H9 (cell line): ENCODE data around the gene MLLT6. TPM values are rescaled to one million over a fixed set of nuclear protein-coding genes. Genes with fewer than 3 reads are reported as not detected.

ENCODE experiments used
- DNase-seq: peaks from one replicate; pipeline ENCODE4 v3.0.0-alpha.2; 2017
- H2AFZ ChIP-seq: one replicate; pipeline ENCODE4 v1.6.1; 2013; ENCODE audit warnings: mild to moderate bottlenecking, low read length, control low read depth, moderate library complexity
- H2AK5ac ChIP-seq: 2 replicates; pipeline ENCODE4 v1.6.1; 2013; ENCODE audit warnings: low read length, control low read depth, mixed read lengths; ENCODE audit not compliant: insufficient read length
- H2BK120ac ChIP-seq: one replicate; pipeline ENCODE4 v1.6.1; 2013; ENCODE audit warnings: low read depth, mild to moderate bottlenecking, low read length, control low read depth, inconsistent platforms; ENCODE audit not compliant: poor library complexity, severe bottlenecking
- H2BK12ac ChIP-seq: 2 replicates; pipeline ENCODE4 v1.6.1; 2013; ENCODE audit warnings: low read length, control low read depth, mixed read lengths, low read depth; ENCODE audit not compliant: insufficient read length
- H2BK15ac ChIP-seq: 2 replicates; pipeline ENCODE4 v1.6.1; 2013; ENCODE audit warnings: low read depth, low read length, control low read depth
- H2BK20ac ChIP-seq: one replicate; pipeline ENCODE4 v1.6.1; 2013; ENCODE audit warnings: low read depth, mild to moderate bottlenecking, low read length, control low read depth, inconsistent platforms; ENCODE audit not compliant: poor library complexity, severe bottlenecking
- H2BK5ac ChIP-seq: 2 replicates; pipeline ENCODE4 v1.6.1; 2013; ENCODE audit warnings: low read length, control low read depth, mixed read lengths; ENCODE audit not compliant: insufficient read length
- H3K14ac ChIP-seq: 2 replicates; pipeline ENCODE4 v1.6.1; 2013; ENCODE audit warnings: low read length, control low read depth; ENCODE audit not compliant: insufficient read depth
- H3K18ac ChIP-seq: 2 replicates; pipeline ENCODE4 v1.6.1; 2013; ENCODE audit warnings: low read depth, mild to moderate bottlenecking, mixed read lengths, low read length, control low read depth; ENCODE audit not compliant: insufficient read length
- H3K23ac ChIP-seq: 2 replicates; pipeline ENCODE4 v1.6.1; 2013; ENCODE audit warnings: low read length, control low read depth, mixed read lengths, low read depth; ENCODE audit not compliant: insufficient read length
- H3K23me2 ChIP-seq: 2 replicates; pipeline ENCODE4 v1.6.1; 2013; ENCODE audit warnings: low read depth, mild to moderate bottlenecking, mixed read lengths, low read length, control low read depth; ENCODE audit not compliant: insufficient read length, poor library complexity, severe bottlenecking
- H3K27ac ChIP-seq: 2 replicates; pipeline ENCODE4 v1.5.1; 2013; ENCODE audit warnings: low read length, control low read depth, mixed read lengths, low read depth; ENCODE audit not compliant: insufficient read length
- H3K27me3 ChIP-seq: 2 replicates; pipeline ENCODE4 v1.6.1; 2013; ENCODE audit warnings: low read length, control low read depth, inconsistent platforms; ENCODE audit not compliant: insufficient read depth
- H3K4ac ChIP-seq: 2 replicates; pipeline ENCODE4 v1.6.1; 2013; ENCODE audit warnings: low read depth, mild to moderate bottlenecking, control low read depth, inconsistent platforms, low read length, moderate library complexity
- H3K4me1 ChIP-seq: 2 replicates; pipeline ENCODE4 v1.6.1; 2013; ENCODE audit warnings: low read length, control low read depth, inconsistent platforms; ENCODE audit not compliant: insufficient read depth
- H3K4me2 ChIP-seq: 2 replicates; pipeline ENCODE4 v1.6.1; 2013; ENCODE audit warnings: low read length, control low read depth, mixed read lengths; ENCODE audit not compliant: insufficient read length, insufficient read depth
- H3K56ac ChIP-seq: 2 replicates; pipeline ENCODE4 v1.6.1; 2013; ENCODE audit warnings: low read depth, mild to moderate bottlenecking, mixed read lengths, low read length, control low read depth; ENCODE audit not compliant: insufficient read length
- H3K79me1 ChIP-seq: 2 replicates; pipeline ENCODE4 v1.6.1; 2013; ENCODE audit warnings: low read depth, mild to moderate bottlenecking, moderate library complexity, low read length, control low read depth, inconsistent platforms; ENCODE audit not compliant: insufficient read depth, poor library complexity, severe bottlenecking
- H3K79me2 ChIP-seq: 2 replicates; pipeline ENCODE4 v1.6.1; 2013; ENCODE audit warnings: low read length, control low read depth, inconsistent platforms; ENCODE audit not compliant: insufficient read depth
- H3K9ac ChIP-seq: 2 replicates; pipeline ENCODE4 v1.6.1; 2013; ENCODE audit warnings: low read length, control low read depth, mixed read lengths; ENCODE audit not compliant: insufficient read length; ENCODE audit errors: extremely low read depth
- H3K9me3 ChIP-seq: one replicate; pipeline ENCODE4 v1.6.1; 2013; ENCODE audit warnings: low read depth, low read length, inconsistent platforms; ENCODE audit not compliant: control insufficient read depth
- H3T11ph ChIP-seq: one replicate; pipeline ENCODE4 v1.6.1; 2013; ENCODE audit warnings: mild to moderate bottlenecking, low read length, control low read depth, inconsistent platforms
- H4K20me1 ChIP-seq: one replicate; pipeline ENCODE4 v1.6.1; 2013; ENCODE audit not compliant: control insufficient read depth, insufficient read length, insufficient read depth
- H4K5ac ChIP-seq: 2 replicates; pipeline ENCODE4 v1.6.1; 2013; ENCODE audit warnings: low read depth, mild to moderate bottlenecking, mixed read lengths, low read length, control low read depth; ENCODE audit not compliant: insufficient read length
- H4K8ac ChIP-seq: replicated peaks from 2 replicates; pipeline ENCODE4 v1.6.1; 2013; ENCODE audit warnings: low read length, control low read depth, mixed read lengths, low read depth; ENCODE audit not compliant: insufficient read length
- H4K91ac ChIP-seq: 2 replicates; pipeline ENCODE4 v1.6.1; 2013; ENCODE audit warnings: low read depth, mild to moderate bottlenecking, moderate library complexity, mixed read lengths, low read length, control low read depth; ENCODE audit not compliant: insufficient read length
- H3K27ac Mint-ChIP-seq, 3 experiments: 2 replicates in 2 of 3; 3 replicates in 1 of 3; pipeline ENCODE4 v1.8.0; 2020 to 2021; ENCODE audit warnings: mixed read lengths in 3 of 3, mild to moderate bottlenecking in 1 of 3, moderate library complexity in 1 of 3
- H3K27me3 Mint-ChIP-seq: 2 replicates; pipeline ENCODE4 v1.8.0; 2021; ENCODE audit warnings: low read depth, mild to moderate bottlenecking, moderate library complexity, mixed read lengths
- H3K36me3 Mint-ChIP-seq, 3 experiments: 2 replicates in 2 of 3; 3 replicates in 1 of 3; pipeline ENCODE4 v1.8.0; 2020 to 2021; ENCODE audit warnings: low read depth in 3 of 3, mixed read lengths in 3 of 3; ENCODE audit not compliant: insufficient read depth in 1 of 3
- H3K4me1 Mint-ChIP-seq, 2 experiments: 2 replicates each; pipeline ENCODE4 v1.8.0; 2020; ENCODE audit warnings: mixed read lengths in 2 of 2
- H3K4me3 Mint-ChIP-seq, 2 experiments: 2 replicates in 1 of 2; 3 replicates in 1 of 2; pipeline ENCODE4 v1.8.0; 2020 to 2021; ENCODE audit warnings: mild to moderate bottlenecking in 2 of 2, mixed read lengths in 2 of 2, moderate library complexity in 1 of 2
- H3K9me3 Mint-ChIP-seq, 2 experiments: 2 replicates in 1 of 2; 3 replicates in 1 of 2; pipeline ENCODE4 v1.8.0; 2020; ENCODE audit warnings: mild to moderate bottlenecking in 2 of 2, mixed read lengths in 2 of 2, moderate library complexity in 1 of 2
- CTCF ChIP-seq: fragments of 200-600 bp; sonication (generic); conservative IDR thresholded peaks from 3 replicates; pipeline ENCODE4 v1.8.0; 2021; ENCODE audit warnings: antibody characterized with exemption, mild to moderate bottlenecking
- WGBS: extraction: QIAGEN DNeasy Blood & Tissue Kit; methylation state at CpG from one replicate; pipeline ENCODE4 v1.1.7; 2013; ENCODE audit warnings: missing lambda C conversion rate, low lambda C conversion rate, mixed read lengths; ENCODE audit not compliant: insufficient read length; ENCODE audit errors: extremely low coverage; 5-methylcytosine and 5-hydroxymethylcytosine counted together
- total RNA-seq: library from RNA; stranded (reverse); gene quantifications from 2 replicates; pipeline ENCODE4 v1.2.1, GENCODE V29; 2021

Gene MLLT6
- total RNA-seq, 1 experiment from 2014 or later: 26.4 TPM

DNA sequence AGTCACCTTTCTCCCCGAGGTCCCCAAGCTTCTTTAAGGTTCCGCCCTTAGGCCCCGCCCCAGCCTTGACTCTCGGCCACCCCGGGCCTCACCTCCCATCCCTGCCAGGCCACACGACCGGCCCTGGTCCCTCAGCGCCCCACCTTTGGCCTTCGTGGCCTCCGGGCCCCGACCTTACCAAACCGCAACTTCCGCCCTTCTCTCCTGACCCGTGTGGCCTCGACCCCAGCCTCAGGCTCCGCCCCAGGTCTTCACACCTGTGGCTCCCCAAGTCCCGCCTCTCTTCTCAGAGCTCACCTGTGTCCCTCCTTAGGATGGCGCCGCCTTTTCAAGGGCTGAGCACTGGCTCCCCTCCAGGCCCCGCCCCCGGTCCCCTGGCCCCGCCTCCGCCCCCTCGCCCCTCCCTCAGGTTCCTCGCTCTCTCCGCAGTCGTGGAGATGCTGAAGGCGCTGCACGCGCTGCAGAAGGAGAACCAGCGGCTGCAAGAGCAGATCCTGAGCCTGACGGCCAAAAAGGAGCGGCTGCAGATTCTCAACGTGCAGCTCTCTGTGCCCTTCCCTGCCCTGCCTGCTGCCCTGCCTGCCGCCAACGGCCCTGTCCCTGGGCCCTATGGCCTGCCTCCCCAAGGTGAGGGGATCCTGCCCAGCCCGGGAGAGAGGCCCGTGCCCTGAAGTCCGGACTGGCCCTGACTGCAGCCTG lies 15.0 kb downstream of the MLLT6 start:
- no peak overlapping the region for H4K91ac ChIP-seq
- no peak overlapping the region for H3K18ac ChIP-seq
- Mint-ChIP-seq H3K4me1 (peaks cover 25 to 42% of the 10 kb centered on the region in 2 experiments), H3K27me3 (peaks cover 48% of the 10 kb centered on the region), H3K4me3 (peak overlapping the region; percentile 61 to 77), H3K27ac (peak overlapping the region in 1 of 3 experiments; percentile 60; a peak in 1 of 7 replicates), H3K9me3 (no peaks in the 10 kb centered on the region), H3K36me3 (peaks cover 5 to 14% (median 7%) of the 10 kb centered on the region in 3 experiments; a peak in 5 of 7 replicates)
- no peak for TF ChIP-seq CTCF
- H3K56ac ChIP-seq: no peak overlapping the region
- no peak overlapping the region for H4K5ac ChIP-seq
- H3K4ac ChIP-seq: no peak overlapping the region
- H2AFZ ChIP-seq: no peak overlapping the region
- no peak overlapping the region for H2BK20ac ChIP-seq
- no peak overlapping the region for H4K8ac ChIP-seq
- no peaks in the 10 kb centered on the region for H3K79me1 ChIP-seq
- peaks cover 3% of the 10 kb centered on the region for H3K23me2 ChIP-seq
- no peaks in the 10 kb centered on the region for H3K79me2 ChIP-seq
- no peak overlapping the region for H2BK120ac ChIP-seq
- H2AK5ac ChIP-seq: no peak overlapping the region
- no peak overlapping the region for H3K9ac ChIP-seq
- no peak overlapping the region for H3K23ac ChIP-seq
- H4K20me1 ChIP-seq: peaks cover 3% of the 10 kb centered on the region
- no peak overlapping the region for H3K27ac ChIP-seq
- no peaks in the 10 kb centered on the region for H3K4me1 ChIP-seq
- H2BK12ac ChIP-seq: no peak overlapping the region
- H3K4me2 ChIP-seq: peak overlapping the region; percentile 25
- no peak overlapping the region for H2BK15ac ChIP-seq
- no peaks in the 10 kb centered on the region for H3K9me3 ChIP-seq
- H3K14ac ChIP-seq: no peak overlapping the region
- no CpG with 5 or more reads among the region's 39 CpGs for WGBS
- peak; percentile 99 for DNase-seq
- no peak overlapping the region for H3T11ph ChIP-seq
- H3K27me3 ChIP-seq: peaks cover 5% of the 10 kb centered on the region; the same call in 1 of the 2 replicates
- no peak overlapping the region for H2BK5ac ChIP-seq
